Activated naive CD4-positive, alpha-beta T cell treated with anti-CD3 and anti-CD28 coated beads, Interleukin-2, amount 50 U/mL, for 24 hours (primary cell): ENCODE results near the gene PNPLA8.
"Not testable (repeated sequence)": the region's sequence is repeated elsewhere in the genome, so short reads cannot be mapped to it uniquely, and the experiment has no call there.

ENCODE experiments used
- H3K27ac Mint-ChIP-seq: one replicate; pipeline ENCODE4 v1.8.0; 2021; ENCODE audit warnings: mild to moderate bottlenecking, mixed read lengths
- H3K27me3 Mint-ChIP-seq: one replicate; pipeline ENCODE4 v1.8.0; 2021; ENCODE audit warnings: mixed read lengths
- H3K36me3 Mint-ChIP-seq: one replicate; pipeline ENCODE4 v1.8.0; 2021; ENCODE audit warnings: mixed read lengths
- H3K4me1 Mint-ChIP-seq: one replicate; pipeline ENCODE4 v1.8.0; 2021; ENCODE audit warnings: mixed read lengths
- H3K4me3 Mint-ChIP-seq: one replicate; pipeline ENCODE4 v1.8.0; 2021; ENCODE audit warnings: mild to moderate bottlenecking, mixed read lengths
- H3K9me3 Mint-ChIP-seq: one replicate; pipeline ENCODE4 v1.8.0; 2021; ENCODE audit warnings: mixed read lengths

The PNPLA8 gene

GRCh38 chr7:108503112-108504026, 22.6 kb downstream of the PNPLA8 start:
- no peaks in the 10 kb centered on the region for H3K9me3 Mint-ChIP-seq
- peaks cover 4% of the 10 kb centered on the region for H3K4me1 Mint-ChIP-seq
- no peak overlapping the region for H3K4me3 Mint-ChIP-seq
- peak overlapping the region; percentile 25 for H3K27ac Mint-ChIP-seq
- no peaks in the 10 kb centered on the region for H3K27me3 Mint-ChIP-seq
- peaks cover 8% of the 10 kb centered on the region for H3K36me3 Mint-ChIP-seq

- peaks cover 5% of the 10 kb centered on the region for H3K36me3 Mint-ChIP-seq
- H3K27ac Mint-ChIP-seq: no peak overlapping the region
These were observed 26.4 kb downstream of the PNPLA8 start for GRCh38 chr7:108499566-108499965.

DNA sequence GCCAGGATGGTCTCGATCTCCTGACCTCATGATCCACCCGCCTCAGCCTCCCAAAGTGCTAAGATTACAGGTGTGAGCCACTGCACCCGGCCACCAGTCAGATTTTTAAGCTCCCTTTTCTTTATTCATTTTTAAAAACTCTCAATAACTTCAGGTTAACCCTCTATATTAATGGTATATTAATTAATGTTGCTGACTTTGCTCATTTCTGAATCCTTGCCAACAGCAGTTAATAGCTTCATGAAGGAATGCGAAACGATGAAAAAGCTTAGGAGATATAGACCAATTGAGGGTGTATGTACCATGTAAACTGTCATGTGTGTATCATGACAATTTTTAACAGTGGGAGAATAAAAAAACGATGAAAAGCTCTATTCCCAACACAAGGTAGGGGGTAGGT, 27.5 kb downstream of the PNPLA8 start:
- no peak overlapping the region for H3K27ac Mint-ChIP-seq

More at GRCh38 chr7:108499566-108499965, 26.4 kb downstream of the PNPLA8 start:
- Mint-ChIP-seq H3K4me3 (no peak overlapping the region), H3K9me3 (no peaks in the 10 kb centered on the region), H3K4me1 (peaks cover 4% of the 10 kb centered on the region), H3K27me3 (no peaks in the 10 kb centered on the region)

DNA sequence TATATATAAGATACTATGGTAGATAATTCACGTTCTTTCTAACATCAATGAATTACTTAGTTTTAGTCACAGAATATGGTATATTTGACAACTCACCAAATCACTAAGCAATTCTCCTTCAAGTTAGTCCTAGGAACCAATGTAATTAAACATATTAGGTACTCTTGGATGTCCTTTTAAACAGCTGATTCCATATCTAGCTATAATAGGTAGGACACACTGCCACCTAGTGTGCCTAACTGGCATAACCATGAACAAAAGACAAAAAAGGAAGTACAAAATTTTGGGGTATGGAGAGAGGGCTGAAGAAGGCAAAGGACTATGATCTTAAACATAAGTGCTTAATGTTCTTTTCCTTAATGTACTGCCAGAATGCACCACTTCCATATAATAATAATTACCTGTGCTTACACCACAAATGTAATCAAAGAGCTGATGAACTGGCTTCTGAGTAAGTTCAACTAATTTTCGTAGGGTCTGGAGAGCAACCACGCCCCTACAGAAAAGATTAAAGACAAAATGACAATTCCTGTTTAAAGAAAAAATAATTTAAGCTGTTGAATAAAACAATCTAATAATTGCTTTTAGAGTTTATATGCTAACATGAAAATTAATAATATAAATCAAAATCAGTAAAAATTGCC, 28.7 kb downstream of the PNPLA8 start:
- H3K9me3 Mint-ChIP-seq: no peaks in the 10 kb centered on the region
- peaks cover 5% of the 10 kb centered on the region for H3K4me1 Mint-ChIP-seq
- no peaks in the 10 kb centered on the region for H3K27me3 Mint-ChIP-seq
- H3K36me3 Mint-ChIP-seq: peaks cover 8% of the 10 kb centered on the region
- H3K4me3 Mint-ChIP-seq: no peak overlapping the region
- H3K27ac Mint-ChIP-seq: no peak overlapping the region

More for the DNA sequence above, 27.5 kb downstream of the PNPLA8 start:
- Mint-ChIP-seq H3K36me3 (peaks cover 8% of the 10 kb centered on the region), H3K27me3 (no peaks in the 10 kb centered on the region), H3K4me3 (no peak overlapping the region), H3K9me3 (no peaks in the 10 kb centered on the region), H3K4me1 (peaks cover 2% of the 10 kb centered on the region)

DNA sequence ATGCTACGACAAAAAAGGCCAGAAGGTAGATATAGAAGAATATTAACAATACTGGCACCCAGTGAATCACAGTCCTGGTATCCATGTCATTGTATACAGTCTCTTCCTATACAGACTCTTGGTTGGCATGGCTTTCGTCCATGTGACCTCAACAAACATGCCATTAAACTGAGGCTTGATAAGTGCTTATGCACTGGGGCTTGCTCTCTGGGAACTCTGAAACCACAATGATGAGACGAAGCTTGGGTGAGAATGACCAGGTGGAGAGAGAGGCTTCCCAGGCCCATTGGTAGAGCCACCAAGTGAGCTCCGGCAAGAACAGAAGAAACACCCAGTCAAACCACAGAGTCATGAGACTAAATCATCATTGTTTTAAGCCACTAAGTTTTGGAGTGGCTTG, 33.2 kb downstream of the PNPLA8 start:
- Mint-ChIP-seq H3K27ac (no peak overlapping the region), H3K27me3 (no peaks in the 10 kb centered on the region), H3K4me1 (peaks cover 5% of the 10 kb centered on the region), H3K36me3 (peaks cover 7% of the 10 kb centered on the region), H3K4me3 (no peak overlapping the region), H3K9me3 (no peaks in the 10 kb centered on the region)

- Mint-ChIP-seq H3K4me3 (no peak overlapping the region), H3K27ac (no peak overlapping the region), H3K4me1 (peaks cover 5% of the 10 kb centered on the region)
These were observed 37.0 kb downstream of the PNPLA8 start for GRCh38 chr7:108488768-108489538.

DNA sequence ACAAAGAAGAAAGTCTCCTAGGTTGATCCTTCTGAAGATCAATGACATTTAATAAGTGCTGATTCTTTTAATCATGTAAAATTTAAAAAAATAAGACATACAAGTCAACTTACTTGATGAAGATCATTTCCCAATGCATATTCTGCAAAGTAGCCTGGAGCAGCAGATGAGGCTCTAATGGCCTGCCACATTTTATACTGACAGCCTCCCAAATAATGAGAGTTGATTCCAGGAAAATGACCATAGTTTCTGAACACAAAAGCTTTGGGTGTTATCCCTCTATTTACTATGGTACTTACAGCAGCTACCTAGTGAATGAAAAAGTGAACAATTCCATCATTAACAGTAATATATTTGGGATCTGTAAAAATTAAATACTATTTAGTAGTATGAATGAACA, 38.3 kb downstream of the PNPLA8 start:
- Mint-ChIP-seq H3K4me1 (no peaks in the 10 kb centered on the region), H3K9me3 (no peaks in the 10 kb centered on the region), H3K36me3 (peaks cover 7% of the 10 kb centered on the region), H3K27me3 (no peaks in the 10 kb centered on the region), H3K4me3 (no peak overlapping the region), H3K27ac (no peak overlapping the region)

More at GRCh38 chr7:108488768-108489538, 37.0 kb downstream of the PNPLA8 start:
- no peaks in the 10 kb centered on the region for H3K27me3 Mint-ChIP-seq
- H3K9me3 Mint-ChIP-seq: no peaks in the 10 kb centered on the region
- H3K36me3 Mint-ChIP-seq: peaks cover 7% of the 10 kb centered on the region

DNA sequence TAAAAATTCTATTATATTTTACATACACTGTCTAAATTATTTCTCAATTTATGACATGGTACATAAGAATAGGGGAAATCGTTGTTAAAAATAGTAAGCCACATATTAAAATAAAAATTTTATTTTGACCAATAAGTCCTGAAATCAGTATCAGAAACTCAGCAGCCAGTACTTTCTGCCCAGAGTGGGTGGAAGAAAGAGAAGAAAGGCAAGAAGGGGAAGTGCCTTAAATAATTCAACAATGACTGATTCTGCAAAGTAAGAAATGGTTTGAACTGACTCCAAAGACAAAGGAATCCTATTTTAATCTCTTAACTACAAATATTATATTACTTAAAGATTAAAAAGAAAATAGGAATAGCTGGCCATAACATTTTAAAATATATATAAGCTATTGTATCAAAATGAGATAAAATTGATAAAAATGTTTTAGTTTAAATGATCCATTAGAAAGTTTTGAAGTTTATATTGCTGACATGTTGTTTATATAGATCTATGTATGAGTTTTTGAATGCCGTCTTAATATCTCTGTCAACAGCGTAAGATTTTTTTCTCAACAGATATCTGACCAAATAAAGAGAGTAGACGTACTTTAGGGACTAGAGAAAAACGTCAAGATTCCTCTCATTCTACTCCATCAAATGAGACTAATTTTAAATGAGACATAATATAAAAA, 39.5 kb downstream of the PNPLA8 start:
- Mint-ChIP-seq H3K4me3 (no peak overlapping the region), H3K9me3 (no peaks in the 10 kb centered on the region), H3K4me1 (no peaks in the 10 kb centered on the region), H3K36me3 (peaks cover 5% of the 10 kb centered on the region), H3K27ac (no peak overlapping the region), H3K27me3 (no peaks in the 10 kb centered on the region)

- peaks cover 3% of the 10 kb centered on the region for H3K36me3 Mint-ChIP-seq
- H3K9me3 Mint-ChIP-seq: no peaks in the 10 kb centered on the region
- H3K4me3 Mint-ChIP-seq: no peak overlapping the region
- no peaks in the 10 kb centered on the region for H3K4me1 Mint-ChIP-seq
- no peaks in the 10 kb centered on the region for H3K27me3 Mint-ChIP-seq
- no peak overlapping the region for H3K27ac Mint-ChIP-seq
These were observed 41.8 kb downstream of the PNPLA8 start for GRCh38 chr7:108484137-108484536.

DNA sequence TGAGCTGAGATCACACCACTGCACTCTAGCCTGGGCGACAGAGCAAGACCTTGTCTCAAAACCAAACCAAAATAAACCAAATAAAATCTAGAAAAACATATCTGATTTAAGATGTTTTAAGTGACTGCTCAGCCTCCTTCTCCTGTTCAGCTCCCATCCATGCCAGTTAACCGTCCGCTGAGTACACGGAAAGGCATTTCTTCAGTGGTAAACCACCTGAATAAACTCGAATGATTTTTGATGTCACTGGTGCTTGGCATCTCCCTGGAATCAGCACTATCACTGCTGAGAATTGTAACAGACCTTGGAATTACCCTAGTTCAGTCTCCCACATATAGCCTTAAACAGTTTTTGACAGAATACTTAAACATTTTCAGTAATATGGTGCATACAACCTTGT, 45.6 kb downstream of the PNPLA8 start:
- Mint-ChIP-seq H3K9me3 (no peaks in the 10 kb centered on the region), H3K36me3 (peaks cover 18% of the 10 kb centered on the region), H3K27me3 (no peaks in the 10 kb centered on the region), H3K4me1 (no peaks in the 10 kb centered on the region), H3K27ac (no peak overlapping the region), H3K4me3 (no peak overlapping the region)

DNA sequence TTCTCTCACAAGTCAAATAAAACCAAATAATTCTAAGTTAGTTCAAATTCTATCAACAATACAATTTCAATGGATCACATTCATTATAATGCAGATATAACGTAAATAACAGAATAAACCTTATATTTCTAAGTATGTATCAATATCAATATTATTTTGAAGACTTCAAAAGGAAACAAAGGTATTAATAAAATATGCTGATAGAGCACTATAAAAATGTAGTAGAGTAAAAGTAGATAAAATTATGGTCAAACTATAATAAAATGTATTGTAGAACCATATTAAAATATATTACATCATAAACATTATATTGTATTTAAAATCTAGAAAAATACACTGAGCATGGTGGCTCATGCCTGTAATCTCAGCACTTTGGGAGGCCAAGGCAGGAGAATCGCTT, 46.2 kb downstream of the PNPLA8 start:
- no peaks in the 10 kb centered on the region for H3K9me3 Mint-ChIP-seq
- no peaks in the 10 kb centered on the region for H3K27me3 Mint-ChIP-seq
- H3K4me1 Mint-ChIP-seq: no peaks in the 10 kb centered on the region
- no peak overlapping the region for H3K27ac Mint-ChIP-seq
- H3K36me3 Mint-ChIP-seq: peaks cover 18% of the 10 kb centered on the region
- no peak overlapping the region for H3K4me3 Mint-ChIP-seq

GRCh38 chr7:108479118-108479517, 46.8 kb downstream of the PNPLA8 start:
- H3K9me3 Mint-ChIP-seq: no peaks in the 10 kb centered on the region
- H3K4me1 Mint-ChIP-seq: no peaks in the 10 kb centered on the region
- no peak overlapping the region for H3K27ac Mint-ChIP-seq
- peaks cover 18% of the 10 kb centered on the region for H3K36me3 Mint-ChIP-seq
- H3K27me3 Mint-ChIP-seq: no peaks in the 10 kb centered on the region
- H3K4me3 Mint-ChIP-seq: no peak overlapping the region

DNA sequence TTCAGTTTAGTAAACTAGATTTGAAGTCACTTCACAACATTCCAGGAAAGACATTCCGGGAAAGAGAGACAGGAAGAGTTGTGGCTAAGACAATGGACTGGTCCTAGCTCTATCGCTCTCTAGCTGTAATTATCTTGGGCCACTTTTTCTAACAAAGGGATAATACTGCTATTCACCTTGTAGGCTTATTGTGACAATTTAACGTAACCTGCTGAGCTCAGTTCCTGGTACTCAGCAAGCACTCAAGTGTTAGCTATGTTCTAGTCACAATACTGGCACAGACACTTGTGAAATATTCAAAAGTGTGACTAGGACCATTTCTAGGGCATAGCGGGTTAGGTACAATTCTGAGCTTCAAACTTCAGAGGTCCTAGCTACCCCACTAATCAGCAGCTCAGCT, 57.7 kb downstream of the PNPLA8 start:
- peaks cover 45% of the 10 kb centered on the region for H3K4me1 Mint-ChIP-seq
- no peaks in the 10 kb centered on the region for H3K9me3 Mint-ChIP-seq
- H3K27me3 Mint-ChIP-seq: no peaks in the 10 kb centered on the region
- peaks cover 3% of the 10 kb centered on the region for H3K36me3 Mint-ChIP-seq
- no peak overlapping the region for H3K27ac Mint-ChIP-seq
- H3K4me3 Mint-ChIP-seq: no peak overlapping the region

- H3K27me3 Mint-ChIP-seq: no peaks in the 10 kb centered on the region
- H3K4me3 Mint-ChIP-seq: no peak overlapping the region
- peaks cover 54% of the 10 kb centered on the region for H3K4me1 Mint-ChIP-seq
- H3K9me3 Mint-ChIP-seq: no peaks in the 10 kb centered on the region
- H3K36me3 Mint-ChIP-seq: no peaks in the 10 kb centered on the region
- no peak overlapping the region for H3K27ac Mint-ChIP-seq
These were observed 58.5 kb downstream of the PNPLA8 start for GRCh38 chr7:108467391-108467790.

DNA sequence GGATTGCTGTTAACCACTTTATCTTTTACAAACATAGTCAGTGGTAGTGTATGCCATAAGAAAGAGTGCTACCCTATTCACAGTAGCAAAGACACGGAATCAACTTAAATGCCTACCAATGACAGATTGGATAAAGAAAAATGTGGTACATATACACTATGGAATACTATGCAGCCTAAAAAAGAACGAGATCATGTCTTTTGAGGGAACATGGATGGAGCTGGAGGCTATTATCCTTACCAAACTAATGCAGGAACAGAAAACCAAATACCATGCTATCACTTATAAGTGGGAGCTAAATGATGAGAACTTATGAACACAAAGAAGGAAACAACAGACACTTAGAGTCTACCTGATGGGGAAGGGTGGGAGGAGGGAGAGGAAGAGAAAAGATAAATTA, 59.6 kb downstream of the PNPLA8 start:
- not testable (repeated sequence) for H3K36me3 Mint-ChIP-seq, H3K9me3 Mint-ChIP-seq, H3K27me3 Mint-ChIP-seq, H3K27ac Mint-ChIP-seq, H3K4me3 Mint-ChIP-seq
- peaks cover 61% of the 10 kb centered on the region for H3K4me1 Mint-ChIP-seq
